GM23248 (cell line): Measurements from ENCODE around the gene PRKD1. TPM values are rescaled to one million over a fixed set of nuclear protein-coding genes. Genes with fewer than 3 reads are reported as not detected.

ENCODE experiments used
- DNase-seq: peaks from one replicate; pipeline ENCODE4 v3.0.0-alpha.2; 2015
- H2AFZ ChIP-seq: fragments of 200-600 bp; sonication (generic); 2 replicates; pipeline ENCODE4 v1.6.1; 2016; ENCODE audit warnings: antibody characterized with exemption
- H3F3A ChIP-seq: fragments of 200-600 bp; sonication (generic); 2 replicates; pipeline ENCODE4 v1.6.1; 2016; ENCODE audit warnings: mild to moderate bottlenecking, antibody characterized with exemption, mixed run types; ENCODE audit not compliant: insufficient read depth
- H3K27ac ChIP-seq: fragments of 200-600 bp; sonication (generic); 2 replicates; pipeline ENCODE4 v1.5.1; 2016; ENCODE audit warnings: mild to moderate bottlenecking
- H3K27me3 ChIP-seq: fragments of 200-600 bp; sonication (generic); replicated peaks from 2 replicates; pipeline ENCODE4 v1.6.1; 2016; ENCODE audit warnings: mild to moderate bottlenecking; ENCODE audit not compliant: insufficient read depth
- H3K36me3 ChIP-seq: fragments of 200-600 bp; sonication (generic); 2 replicates; pipeline ENCODE4 v1.6.1; 2016; ENCODE audit warnings: low read depth, mild to moderate bottlenecking
- H3K4me1 ChIP-seq: fragments of 200-600 bp; sonication (generic); 2 replicates; pipeline ENCODE4 v1.6.1; 2016; ENCODE audit warnings: mild to moderate bottlenecking; ENCODE audit not compliant: insufficient read depth
- H3K4me2 ChIP-seq: fragments of 200-600 bp; sonication (generic); one replicate; pipeline ENCODE4 v1.6.1; 2016; ENCODE audit warnings: mild to moderate bottlenecking; ENCODE audit not compliant: unreplicated experiment
- H3K4me3 ChIP-seq: fragments of 200-600 bp; sonication (generic); 2 replicates; pipeline ENCODE4 v1.5.1; 2016; ENCODE audit warnings: mild to moderate bottlenecking
- H3K79me2 ChIP-seq: fragments of 200-600 bp; sonication (generic); 2 replicates; pipeline ENCODE4 v1.6.1; 2016; ENCODE audit warnings: mild to moderate bottlenecking; ENCODE audit not compliant: insufficient read depth
- H3K9ac ChIP-seq: fragments of 200-600 bp; sonication (generic); 2 replicates; pipeline ENCODE4 v1.6.1; 2016; ENCODE audit warnings: mild to moderate bottlenecking
- H3K9me2 ChIP-seq: fragments of 200-600 bp; sonication (generic); 2 replicates; pipeline ENCODE4 v1.6.1; 2016; ENCODE audit warnings: mixed run types, mild to moderate bottlenecking, moderate library complexity; ENCODE audit not compliant: insufficient read depth
- H3K9me3 ChIP-seq: fragments of 200-600 bp; sonication (generic); one replicate; pipeline ENCODE4 v1.6.1; 2017; ENCODE audit warnings: low read depth
- H4K20me1 ChIP-seq: fragments of 200-600 bp; sonication (generic); 2 replicates; pipeline ENCODE4 v1.6.0; 2016; ENCODE audit not compliant: insufficient read depth
- EZH2 ChIP-seq: fragments of 200-600 bp; sonication (generic); IDR thresholded peaks from 2 replicates; pipeline ENCODE4 v1.6.1; 2018; ENCODE audit warnings: antibody characterized with exemption, mild to moderate bottlenecking; ENCODE audit not compliant: insufficient read depth, poor library complexity, severe bottlenecking
- EZH2phosphoT487 ChIP-seq: fragments of 200-600 bp; sonication (generic); IDR thresholded peaks from 2 replicates; pipeline ENCODE4 v1.6.1; 2018; ENCODE audit warnings: antibody characterized with exemption, moderate library complexity, mild to moderate bottlenecking, low read depth; ENCODE audit not compliant: insufficient read depth
- WGBS, 2 experiments: methylation state at CpG; one replicate each; pipeline ENCODE4 v1.1.6; 2015 to 2017; ENCODE audit warnings: low lambda C conversion rate in 2 of 2, low coverage in 1 of 2; ENCODE audit errors: missing lambda C conversion rate in 2 of 2; 5-methylcytosine and 5-hydroxymethylcytosine counted together
- in situ Hi-C: fragments of 300-500 bp; cut with MboI; formaldehyde crosslinking; loops from 2 replicates; pipeline ENCODE4 v1.15.0; 2020
- polyA plus RNA-seq: library from polyadenylated mRNA; unstranded; fragments of >200 nt; fragmentation: Nextera tagmentation; extraction: Ambion mirVana; gene quantifications from 2 replicates; pipeline ENCODE4 v1.2.1, GENCODE V29; 2016
- total RNA-seq: library from RNA; depleted of rRNA; stranded (reverse); fragments of >200 nt; shearing (Covaris generic); gene quantifications from 2 replicates; pipeline ENCODE4 v1.2.3, GENCODE V29; 2014

Gene PRKD1
- total and polyA plus RNA-seq, 2 experiments from 2014 or later: 24.2 to 30.7 TPM

- Histone ChIP-seq H4K20me1 (no peaks in the 10 kb centered on the region), H3K36me3 (peaks cover 7% of the 10 kb centered on the region), H3K4me1 (peaks cover 26% of the 10 kb centered on the region), H3F3A (peaks cover 28% of the 10 kb centered on the region), H3K9ac (no peak overlapping the region), H2AFZ (no peak overlapping the region), H3K27ac (no peak overlapping the region), H3K27me3 (no peaks in the 10 kb centered on the region), H3K9me2 (no peaks in the 10 kb centered on the region), H3K4me2 (no peak overlapping the region), H3K79me2 (peaks cover 42% of the 10 kb centered on the region), H3K9me3 (no peaks in the 10 kb centered on the region), H3K4me3 (no peak overlapping the region)
- in situ Hi-C loops: no loop called here
- WGBS, 2 experiments: 96 to 100% methylated on average over 3 of the region's 3 CpGs
- DNase-seq: peak; percentile 24
- TF ChIP-seq EZH2: no peak
- TF ChIP-seq EZH2phosphoT487: no peak
These were observed 202.7 kb downstream of the PRKD1 start for GRCh38 chr14:29724991-29725390.

- no peak overlapping the region for H2AFZ ChIP-seq
- H3K36me3 ChIP-seq: peaks cover 10% of the 10 kb centered on the region
- in situ Hi-C loops: no loop called here
- DNase-seq: no peak
- H3K9me2 ChIP-seq: no peaks in the 10 kb centered on the region
- no peak for TF ChIP-seq EZH2phosphoT487
- TF ChIP-seq EZH2: no peak
- H3F3A ChIP-seq: peaks cover 28% of the 10 kb centered on the region
- H3K9me3 ChIP-seq: no peaks in the 10 kb centered on the region
- no peak overlapping the region for H3K4me2 ChIP-seq
- H3K79me2 ChIP-seq: peaks cover 21% of the 10 kb centered on the region; the same call in 1 of the 2 replicates
- H3K27ac ChIP-seq: no peak overlapping the region
- peaks cover 26% of the 10 kb centered on the region for H3K4me1 ChIP-seq
- 97 to 100% methylated on average over 1 of the region's 1 CpG for WGBS, 2 experiments
- H3K27me3 ChIP-seq: no peaks in the 10 kb centered on the region
- H4K20me1 ChIP-seq: no peaks in the 10 kb centered on the region
- no peak overlapping the region for H3K4me3 ChIP-seq
- no peak overlapping the region for H3K9ac ChIP-seq
These were observed 204.8 kb downstream of the PRKD1 start for GRCh38 chr14:29722831-29723230.

DNA sequence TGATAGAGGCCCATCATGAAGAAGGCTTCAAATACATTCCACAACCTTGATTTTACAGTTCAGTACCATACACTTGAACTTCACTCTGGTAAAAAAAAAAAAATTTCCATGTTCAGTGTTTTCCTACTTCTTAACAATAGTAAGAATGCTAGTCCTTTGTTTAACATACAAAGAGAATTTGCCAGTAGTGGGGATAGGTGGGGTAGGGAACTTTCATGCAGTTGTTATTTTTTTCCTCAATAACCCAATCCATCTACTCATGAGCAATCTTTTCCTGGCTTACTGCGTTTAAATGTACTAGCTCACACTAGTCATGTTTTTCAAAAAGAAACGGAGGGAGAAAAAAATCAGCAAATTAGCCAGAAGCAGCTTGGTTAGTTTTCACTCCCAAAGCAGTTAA lies 206.1 kb downstream of the PRKD1 start:
- Histone ChIP-seq H3K4me3 (no peak overlapping the region), H3K36me3 (peaks cover 10% of the 10 kb centered on the region), H3K9me3 (no peaks in the 10 kb centered on the region), H3K9ac (no peak overlapping the region), H3K4me1 (peaks cover 21% of the 10 kb centered on the region), H4K20me1 (no peaks in the 10 kb centered on the region), H3K4me2 (no peak overlapping the region), H3K79me2 (peaks cover 21% of the 10 kb centered on the region; the same call in 1 of the 2 replicates), H2AFZ (no peak overlapping the region), H3K9me2 (no peaks in the 10 kb centered on the region), H3K27me3 (no peaks in the 10 kb centered on the region), H3F3A (peaks cover 23% of the 10 kb centered on the region), H3K27ac (no peak overlapping the region)
- DNase-seq: no peak
- WGBS, 2 experiments: 66 to 77% methylated on average over 2 of the region's 2 CpGs
- in situ Hi-C loops: no loop called here
- TF ChIP-seq EZH2phosphoT487 (no peak), EZH2 (no peak)

GRCh38 chr14:29717901-29718300 lies 209.7 kb downstream of the PRKD1 start:
- Histone ChIP-seq H2AFZ (no peak overlapping the region), H3K4me2 (no peak overlapping the region), H3K4me3 (no peak overlapping the region), H3K9ac (no peak overlapping the region), H3F3A (peaks cover 10% of the 10 kb centered on the region; the same call in 1 of the 2 replicates), H3K79me2 (peaks cover 14% of the 10 kb centered on the region), H3K9me3 (no peaks in the 10 kb centered on the region), H3K27me3 (no peaks in the 10 kb centered on the region), H3K27ac (no peak overlapping the region), H4K20me1 (no peaks in the 10 kb centered on the region), H3K36me3 (peaks cover 4% of the 10 kb centered on the region; the same call in 1 of the 2 replicates), H3K4me1 (peaks cover 10% of the 10 kb centered on the region), H3K9me2 (no peaks in the 10 kb centered on the region)
- TF ChIP-seq EZH2phosphoT487 (no peak), EZH2 (no peak)
- in situ Hi-C loops: no loop called here
- DNase-seq: peak; percentile 28
- WGBS, 2 experiments: 86 to 88% methylated on average over 5 of the region's 5 CpGs
